Effector memory CD4-positive, alpha-beta T cell (primary cell): Measurements from ENCODE around the gene ERO1B.

ENCODE experiments used
- DNase-seq, 3 donors: peaks; one replicate each; pipeline ENCODE4 v3.0.0-alpha.2; 2020
- H3K27ac ChIP-seq: 2 replicates; pipeline ENCODE4 v1.7.0; 2013; ENCODE audit warnings: mild to moderate bottlenecking, low read length, moderate library complexity; ENCODE audit not compliant: insufficient read depth, poor library complexity, severe bottlenecking
- H3K27me3 ChIP-seq: replicated peaks from 2 replicates; pipeline ENCODE4 v1.7.0; 2013; ENCODE audit warnings: mild to moderate bottlenecking, low read length; ENCODE audit not compliant: insufficient read depth, control insufficient read depth, poor library complexity, severe bottlenecking
- H3K36me3 ChIP-seq: 2 replicates; pipeline ENCODE4 v1.7.0; 2013; ENCODE audit warnings: mild to moderate bottlenecking, low read length, moderate library complexity; ENCODE audit not compliant: control insufficient read depth, insufficient read depth
- H3K4me1 ChIP-seq: 2 replicates; pipeline ENCODE4 v1.7.0; 2013; ENCODE audit warnings: low read length, mild to moderate bottlenecking; ENCODE audit not compliant: control insufficient read depth, insufficient read depth, poor library complexity, severe bottlenecking
- H3K4me3 ChIP-seq: 2 replicates; pipeline ENCODE4 v1.7.0; 2013; ENCODE audit warnings: low read length, low read depth, mild to moderate bottlenecking; ENCODE audit not compliant: insufficient read depth, poor library complexity, severe bottlenecking
- H3K9me3 ChIP-seq: 2 replicates; pipeline ENCODE4 v1.7.0; 2013; ENCODE audit warnings: mild to moderate bottlenecking, low read length, moderate library complexity; ENCODE audit not compliant: control insufficient read depth

ERO1B gene

DNA sequence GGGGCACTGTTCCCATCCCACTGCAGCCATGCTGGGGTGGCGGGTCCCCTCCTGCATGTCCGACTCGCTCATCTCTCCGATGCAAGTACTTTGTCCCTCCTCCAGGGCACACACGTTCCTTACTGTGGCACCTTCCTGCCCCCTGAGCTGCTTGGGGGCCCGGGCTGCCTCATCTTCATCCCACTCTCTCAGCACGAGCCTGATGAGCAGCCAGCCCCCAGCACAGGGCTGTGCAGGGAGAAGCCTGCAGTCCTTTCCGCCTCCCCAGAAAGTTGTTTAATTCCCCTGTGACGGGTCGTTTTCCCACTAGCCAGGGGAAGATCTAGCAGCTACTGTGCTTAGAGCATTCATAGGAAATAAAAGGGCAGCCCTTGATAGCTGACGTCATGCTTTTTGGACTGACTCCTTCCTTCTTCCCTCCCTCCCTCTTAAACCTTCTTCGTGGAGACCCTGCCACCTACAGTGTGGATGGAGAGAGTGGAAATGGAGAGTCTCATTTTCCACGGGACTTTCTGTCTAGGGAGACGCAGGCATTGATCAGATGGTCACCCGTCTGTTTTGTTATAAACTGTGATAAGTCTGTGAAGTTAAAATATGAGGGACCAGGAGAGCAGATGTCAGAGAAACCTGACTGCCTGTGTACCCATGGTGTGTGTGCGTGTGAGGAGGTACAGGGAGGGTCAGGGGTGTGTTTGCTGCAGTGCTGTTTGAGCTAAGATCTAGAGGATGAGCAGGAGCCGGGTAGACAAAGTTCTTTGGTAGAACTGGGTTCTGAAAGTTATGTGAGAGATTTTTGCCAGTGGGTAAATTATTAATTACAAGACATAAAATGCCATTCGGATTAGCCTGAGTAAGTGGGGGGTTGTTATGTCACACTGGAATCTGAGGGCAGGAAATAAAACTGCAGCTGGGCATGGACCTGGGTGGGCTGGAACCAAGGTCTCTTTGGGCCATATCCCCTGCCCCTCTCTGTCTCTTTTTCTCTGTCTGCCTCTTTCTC, 105.1 kb downstream of the ERO1B start:
- H3K9me3 ChIP-seq, result no peaks in the 10 kb centered on the region
- no peaks in the 10 kb centered on the region for H3K27me3 ChIP-seq
- no peak overlapping the region for H3K27ac ChIP-seq
- no peaks in the 10 kb centered on the region for H3K4me1 ChIP-seq
- DNase-seq, result no peak
- no peaks in the 10 kb centered on the region for H3K36me3 ChIP-seq
- H3K4me3 ChIP-seq, result no peak overlapping the region

DNA sequence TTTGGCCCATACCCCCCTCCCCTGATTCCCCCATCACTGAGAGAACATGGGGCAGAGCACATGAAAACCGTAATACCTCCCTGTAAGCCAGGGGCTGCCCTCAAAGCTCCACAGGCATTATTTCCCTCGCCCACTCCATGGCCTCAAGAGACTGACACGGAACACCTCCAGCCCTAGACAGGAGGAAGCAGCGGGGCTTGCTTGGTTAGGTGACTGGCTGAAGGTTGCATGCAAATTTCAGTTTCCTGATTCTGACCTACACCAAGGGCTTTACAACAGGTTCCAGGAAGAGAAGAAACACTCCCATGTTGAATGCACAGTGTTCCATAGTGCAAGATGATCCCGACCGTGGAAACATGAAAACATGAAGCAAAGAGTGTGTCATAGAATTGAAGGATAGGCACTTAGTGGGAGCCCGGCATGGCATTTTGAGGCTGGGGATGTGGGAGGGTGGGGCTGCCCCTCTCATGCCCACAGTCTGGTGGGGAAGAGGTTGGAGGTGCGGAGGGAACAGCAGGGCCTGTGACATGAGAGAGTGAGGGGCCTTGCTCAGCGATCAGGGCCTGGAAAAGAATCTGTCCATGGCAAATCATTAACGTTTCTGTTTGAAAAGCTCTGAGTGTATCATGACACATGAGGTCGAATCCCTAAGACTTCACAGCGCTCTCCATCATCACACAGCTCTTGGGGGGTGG, 106.0 kb downstream of the ERO1B start:
- no peaks in the 10 kb centered on the region for H3K4me1 ChIP-seq
- no peaks in the 10 kb centered on the region for H3K27me3 ChIP-seq
- H3K9me3 ChIP-seq, result no peaks in the 10 kb centered on the region
- no peak overlapping the region for H3K27ac ChIP-seq
- no peak for DNase-seq
- H3K36me3 ChIP-seq, result no peaks in the 10 kb centered on the region
- no peak overlapping the region for H3K4me3 ChIP-seq

DNA sequence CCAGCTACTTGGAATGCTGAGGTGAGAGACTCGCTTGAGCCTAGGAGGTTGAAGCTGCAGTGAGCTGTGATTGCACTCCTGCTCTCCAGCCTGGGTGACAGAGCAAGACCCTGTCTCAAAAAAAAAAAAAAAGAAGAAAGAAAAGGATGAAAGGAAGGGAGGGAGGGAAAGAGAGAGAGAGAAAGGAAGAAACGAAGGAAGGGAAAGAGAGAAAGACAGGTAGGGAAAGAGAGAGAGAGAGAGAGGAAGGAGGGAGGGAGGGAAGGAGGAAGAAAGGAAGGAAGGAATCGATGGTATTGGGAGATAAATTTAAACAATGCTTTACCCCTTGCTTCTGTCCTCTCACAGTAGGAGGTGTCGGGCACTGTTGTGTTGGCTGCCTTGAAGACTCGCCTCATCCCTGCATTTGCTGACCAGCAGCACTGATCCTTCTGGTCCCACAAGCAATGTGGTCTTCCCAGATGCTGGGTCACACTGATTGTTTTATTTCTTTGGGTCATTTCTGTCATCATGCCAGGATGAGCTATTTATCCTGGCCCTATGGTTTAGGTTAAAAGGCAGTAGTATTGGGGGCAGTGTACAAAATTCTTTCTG, 108.5 kb downstream of the ERO1B start:
- no peaks in the 10 kb centered on the region for H3K4me1 ChIP-seq
- H3K27ac ChIP-seq, result no peak overlapping the region
- no peak overlapping the region for H3K4me3 ChIP-seq
- H3K36me3 ChIP-seq, result no peaks in the 10 kb centered on the region
- H3K27me3 ChIP-seq, result no peaks in the 10 kb centered on the region
- no peak for DNase-seq
- H3K9me3 ChIP-seq, result no peaks in the 10 kb centered on the region

DNA sequence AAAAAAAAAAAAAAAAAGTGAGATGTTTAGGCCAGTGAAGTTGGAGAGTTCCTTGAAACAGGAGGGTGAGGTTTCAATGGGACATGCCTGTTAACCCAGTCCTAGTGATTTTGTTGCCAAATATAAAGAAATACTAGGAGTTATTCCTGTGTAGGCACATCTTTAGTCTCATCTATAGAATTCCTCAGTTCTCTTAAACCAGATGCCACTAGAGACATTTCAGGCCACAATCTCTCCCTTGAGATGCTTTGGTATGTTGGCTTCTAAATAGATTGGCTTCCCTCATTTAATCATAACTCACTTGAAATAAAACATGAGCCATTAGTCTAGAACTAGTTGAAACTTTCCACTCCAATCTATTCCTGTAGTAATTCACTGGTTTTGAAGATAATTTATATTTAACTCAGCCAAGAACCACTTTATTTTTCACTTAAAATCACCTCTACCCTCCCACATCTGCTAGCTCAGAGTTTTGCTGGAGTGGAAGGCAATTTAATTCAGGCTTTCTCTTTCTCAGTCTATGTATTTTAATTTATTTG, 109.6 kb downstream of the ERO1B start:
- H3K27me3 ChIP-seq, result no peaks in the 10 kb centered on the region
- no peak overlapping the region for H3K4me3 ChIP-seq
- no peaks in the 10 kb centered on the region for H3K9me3 ChIP-seq
- no peaks in the 10 kb centered on the region for H3K36me3 ChIP-seq
- H3K4me1 ChIP-seq, result no peaks in the 10 kb centered on the region
- no peak overlapping the region for H3K27ac ChIP-seq
- DNase-seq, result no peak

DNA sequence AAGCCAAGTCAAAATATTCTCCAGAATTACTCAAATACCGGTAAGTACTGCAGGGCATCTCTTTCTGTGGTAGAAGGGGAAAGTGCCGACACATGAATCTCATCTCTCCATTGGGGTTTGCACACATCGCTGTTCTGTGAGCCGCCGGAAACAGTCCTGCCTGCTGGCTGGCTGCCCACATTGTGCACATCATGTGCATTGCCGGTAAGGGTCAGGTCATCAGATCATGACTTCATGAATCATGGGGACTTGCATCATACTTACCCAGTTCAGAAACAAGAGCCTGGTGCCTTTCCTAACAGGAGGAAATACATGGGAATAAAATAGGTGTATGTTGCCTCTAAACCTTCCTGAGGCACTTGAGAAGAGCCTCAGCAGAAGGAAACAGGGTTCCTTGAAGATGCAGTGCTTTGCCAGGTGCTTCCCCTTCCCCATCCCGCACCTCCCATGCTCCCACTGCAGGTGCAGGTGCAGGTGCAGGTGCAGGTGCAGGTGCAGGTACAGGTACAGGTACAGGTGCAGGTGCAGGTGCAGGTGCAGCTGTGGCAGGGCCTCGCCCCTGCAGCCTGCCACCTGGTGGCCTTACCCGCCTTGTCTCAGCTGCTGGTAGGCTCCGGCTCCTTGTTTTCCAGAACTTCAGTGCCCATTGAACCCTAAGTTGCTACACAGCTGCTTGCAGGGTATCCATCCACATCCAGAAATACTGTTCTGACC, 112.9 kb downstream of the ERO1B start:
- no peak for DNase-seq
- no peaks in the 10 kb centered on the region for H3K4me1 ChIP-seq
- H3K36me3 ChIP-seq, result no peaks in the 10 kb centered on the region
- no peaks in the 10 kb centered on the region for H3K9me3 ChIP-seq
- no peaks in the 10 kb centered on the region for H3K27me3 ChIP-seq
- H3K27ac ChIP-seq, result no peak overlapping the region
- no peak overlapping the region for H3K4me3 ChIP-seq

DNA sequence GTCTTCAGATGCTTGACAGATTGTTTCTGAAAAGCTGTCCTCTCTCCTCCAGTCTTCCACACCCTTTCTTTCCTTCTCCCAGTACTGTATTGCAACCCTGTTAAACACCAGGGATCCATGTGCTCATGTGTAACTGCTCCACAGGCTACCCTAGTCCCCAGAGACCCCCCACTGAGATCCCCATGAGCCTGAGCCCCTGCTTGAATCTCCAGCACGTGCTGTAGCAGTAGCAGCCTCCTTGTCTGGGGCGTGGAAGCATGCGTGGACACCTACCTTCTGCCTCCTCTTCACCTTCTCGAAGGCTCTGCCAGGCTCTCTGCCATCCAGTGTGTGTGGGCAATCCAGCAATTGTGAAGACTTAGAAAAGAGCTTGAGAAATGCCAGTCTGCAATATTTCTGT, 114.2 kb downstream of the ERO1B start:
- no peak overlapping the region for H3K4me3 ChIP-seq
- DNase-seq, result no peak

DNA sequence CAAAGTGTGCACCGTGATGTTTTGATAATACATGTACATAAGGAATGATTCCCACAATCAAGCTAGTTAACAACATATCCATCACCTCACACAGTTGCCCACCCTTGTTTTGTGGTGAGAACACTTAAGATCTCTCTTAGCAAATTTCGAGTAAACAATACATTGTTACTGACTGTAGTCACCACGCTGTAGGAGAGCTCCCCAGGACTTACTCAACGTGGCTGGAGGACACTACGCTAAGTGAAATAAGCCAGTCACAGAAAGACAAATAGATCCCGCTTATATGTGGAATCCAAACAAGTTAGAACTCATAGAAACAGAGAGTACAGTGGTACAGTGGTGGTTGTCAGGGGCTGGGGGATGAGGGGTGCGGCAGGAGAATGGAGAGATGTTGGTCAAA, 114.6 kb downstream of the ERO1B start:
- Histone ChIP-seq H3K4me3 (no peak overlapping the region), H3K36me3 (no peaks in the 10 kb centered on the region), H3K4me1 (no peaks in the 10 kb centered on the region), H3K27ac (no peak overlapping the region), H3K9me3 (no peaks in the 10 kb centered on the region), H3K27me3 (no peaks in the 10 kb centered on the region)
- no peak for DNase-seq

More for the DNA sequence above, 114.2 kb downstream of the ERO1B start:
- no peaks in the 10 kb centered on the region for H3K9me3 ChIP-seq
- no peaks in the 10 kb centered on the region for H3K4me1 ChIP-seq
- H3K36me3 ChIP-seq, result no peaks in the 10 kb centered on the region
- no peaks in the 10 kb centered on the region for H3K27me3 ChIP-seq
- H3K27ac ChIP-seq, result no peak overlapping the region

DNA sequence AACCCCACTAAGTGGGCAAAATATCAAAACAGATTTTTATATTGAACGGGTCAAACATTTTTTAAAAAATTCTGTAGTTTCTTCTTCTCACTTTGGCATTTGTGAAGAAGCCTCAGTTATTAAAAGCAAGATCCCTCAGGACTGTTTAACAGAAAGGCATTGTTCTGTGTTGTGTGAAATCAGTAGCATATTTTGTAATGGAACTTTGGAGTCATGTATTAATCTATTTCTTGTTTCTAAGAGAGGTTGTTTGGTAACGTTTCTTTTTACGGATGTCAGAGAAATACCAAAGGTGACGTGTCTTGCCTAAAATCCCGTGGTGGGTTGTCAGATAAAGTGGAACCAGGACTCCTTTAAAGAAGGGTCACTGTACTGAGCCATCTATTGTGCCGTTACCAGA, 115.7 kb downstream of the ERO1B start:
- Histone ChIP-seq H3K9me3 (peaks cover 5% of the 10 kb centered on the region), H3K4me1 (no peaks in the 10 kb centered on the region), H3K27ac (no peak overlapping the region), H3K4me3 (no peak overlapping the region), H3K36me3 (no peaks in the 10 kb centered on the region), H3K27me3 (no peaks in the 10 kb centered on the region)
- DNase-seq, result no peak
